H9 (cell line): Measurements from ENCODE around the gene RPL37. TPM values are rescaled to one million over a fixed set of nuclear protein-coding genes. Genes with fewer than 3 reads are reported as not detected.

Experiments
- DNase-seq: peaks from one replicate; pipeline ENCODE4 v3.0.0-alpha.2; 2017
- H2AFZ ChIP-seq: one replicate; pipeline ENCODE4 v1.6.1; 2013; ENCODE audit warnings: mild to moderate bottlenecking, low read length, control low read depth, moderate library complexity
- H2AK5ac ChIP-seq: 2 replicates; pipeline ENCODE4 v1.6.1; 2013; ENCODE audit warnings: low read length, control low read depth, mixed read lengths; ENCODE audit not compliant: insufficient read length
- H2BK120ac ChIP-seq: one replicate; pipeline ENCODE4 v1.6.1; 2013; ENCODE audit warnings: low read depth, mild to moderate bottlenecking, low read length, control low read depth, inconsistent platforms; ENCODE audit not compliant: poor library complexity, severe bottlenecking
- H2BK12ac ChIP-seq: 2 replicates; pipeline ENCODE4 v1.6.1; 2013; ENCODE audit warnings: low read length, control low read depth, mixed read lengths, low read depth; ENCODE audit not compliant: insufficient read length
- H2BK15ac ChIP-seq: 2 replicates; pipeline ENCODE4 v1.6.1; 2013; ENCODE audit warnings: low read depth, low read length, control low read depth
- H2BK20ac ChIP-seq: one replicate; pipeline ENCODE4 v1.6.1; 2013; ENCODE audit warnings: low read depth, mild to moderate bottlenecking, low read length, control low read depth, inconsistent platforms; ENCODE audit not compliant: poor library complexity, severe bottlenecking
- H2BK5ac ChIP-seq: 2 replicates; pipeline ENCODE4 v1.6.1; 2013; ENCODE audit warnings: low read length, control low read depth, mixed read lengths; ENCODE audit not compliant: insufficient read length
- H3K14ac ChIP-seq: 2 replicates; pipeline ENCODE4 v1.6.1; 2013; ENCODE audit warnings: low read length, control low read depth; ENCODE audit not compliant: insufficient read depth
- H3K18ac ChIP-seq: 2 replicates; pipeline ENCODE4 v1.6.1; 2013; ENCODE audit warnings: low read depth, mild to moderate bottlenecking, mixed read lengths, low read length, control low read depth; ENCODE audit not compliant: insufficient read length
- H3K23ac ChIP-seq: 2 replicates; pipeline ENCODE4 v1.6.1; 2013; ENCODE audit warnings: low read length, control low read depth, mixed read lengths, low read depth; ENCODE audit not compliant: insufficient read length
- H3K23me2 ChIP-seq: 2 replicates; pipeline ENCODE4 v1.6.1; 2013; ENCODE audit warnings: low read depth, mild to moderate bottlenecking, mixed read lengths, low read length, control low read depth; ENCODE audit not compliant: insufficient read length, poor library complexity, severe bottlenecking
- H3K27ac ChIP-seq: 2 replicates; pipeline ENCODE4 v1.5.1; 2013; ENCODE audit warnings: low read length, control low read depth, mixed read lengths, low read depth; ENCODE audit not compliant: insufficient read length
- H3K27me3 ChIP-seq: 2 replicates; pipeline ENCODE4 v1.6.1; 2013; ENCODE audit warnings: low read length, control low read depth, inconsistent platforms; ENCODE audit not compliant: insufficient read depth
- H3K4ac ChIP-seq: 2 replicates; pipeline ENCODE4 v1.6.1; 2013; ENCODE audit warnings: low read depth, mild to moderate bottlenecking, control low read depth, inconsistent platforms, low read length, moderate library complexity
- H3K4me1 ChIP-seq: 2 replicates; pipeline ENCODE4 v1.6.1; 2013; ENCODE audit warnings: low read length, control low read depth, inconsistent platforms; ENCODE audit not compliant: insufficient read depth
- H3K4me2 ChIP-seq: 2 replicates; pipeline ENCODE4 v1.6.1; 2013; ENCODE audit warnings: low read length, control low read depth, mixed read lengths; ENCODE audit not compliant: insufficient read length, insufficient read depth
- H3K56ac ChIP-seq: 2 replicates; pipeline ENCODE4 v1.6.1; 2013; ENCODE audit warnings: low read depth, mild to moderate bottlenecking, mixed read lengths, low read length, control low read depth; ENCODE audit not compliant: insufficient read length
- H3K79me1 ChIP-seq: 2 replicates; pipeline ENCODE4 v1.6.1; 2013; ENCODE audit warnings: low read depth, mild to moderate bottlenecking, moderate library complexity, low read length, control low read depth, inconsistent platforms; ENCODE audit not compliant: insufficient read depth, poor library complexity, severe bottlenecking
- H3K79me2 ChIP-seq: 2 replicates; pipeline ENCODE4 v1.6.1; 2013; ENCODE audit warnings: low read length, control low read depth, inconsistent platforms; ENCODE audit not compliant: insufficient read depth
- H3K9ac ChIP-seq: 2 replicates; pipeline ENCODE4 v1.6.1; 2013; ENCODE audit warnings: low read length, control low read depth, mixed read lengths; ENCODE audit not compliant: insufficient read length; ENCODE audit errors: extremely low read depth
- H3K9me3 ChIP-seq: one replicate; pipeline ENCODE4 v1.6.1; 2013; ENCODE audit warnings: low read depth, low read length, inconsistent platforms; ENCODE audit not compliant: control insufficient read depth
- H3T11ph ChIP-seq: one replicate; pipeline ENCODE4 v1.6.1; 2013; ENCODE audit warnings: mild to moderate bottlenecking, low read length, control low read depth, inconsistent platforms
- H4K20me1 ChIP-seq: one replicate; pipeline ENCODE4 v1.6.1; 2013; ENCODE audit not compliant: control insufficient read depth, insufficient read length, insufficient read depth
- H4K5ac ChIP-seq: 2 replicates; pipeline ENCODE4 v1.6.1; 2013; ENCODE audit warnings: low read depth, mild to moderate bottlenecking, mixed read lengths, low read length, control low read depth; ENCODE audit not compliant: insufficient read length
- H4K8ac ChIP-seq: replicated peaks from 2 replicates; pipeline ENCODE4 v1.6.1; 2013; ENCODE audit warnings: low read length, control low read depth, mixed read lengths, low read depth; ENCODE audit not compliant: insufficient read length
- H4K91ac ChIP-seq: 2 replicates; pipeline ENCODE4 v1.6.1; 2013; ENCODE audit warnings: low read depth, mild to moderate bottlenecking, moderate library complexity, mixed read lengths, low read length, control low read depth; ENCODE audit not compliant: insufficient read length
- H3K27ac Mint-ChIP-seq, 3 experiments: 2 replicates in 2 of 3; 3 replicates in 1 of 3; pipeline ENCODE4 v1.8.0; 2020 to 2021; ENCODE audit warnings: mixed read lengths in 3 of 3, mild to moderate bottlenecking in 1 of 3, moderate library complexity in 1 of 3
- H3K27me3 Mint-ChIP-seq: 2 replicates; pipeline ENCODE4 v1.8.0; 2021; ENCODE audit warnings: low read depth, mild to moderate bottlenecking, moderate library complexity, mixed read lengths
- H3K36me3 Mint-ChIP-seq, 3 experiments: 2 replicates in 2 of 3; 3 replicates in 1 of 3; pipeline ENCODE4 v1.8.0; 2020 to 2021; ENCODE audit warnings: low read depth in 3 of 3, mixed read lengths in 3 of 3; ENCODE audit not compliant: insufficient read depth in 1 of 3
- H3K4me1 Mint-ChIP-seq, 2 experiments: 2 replicates each; pipeline ENCODE4 v1.8.0; 2020; ENCODE audit warnings: mixed read lengths in 2 of 2
- H3K4me3 Mint-ChIP-seq, 2 experiments: 2 replicates in 1 of 2; 3 replicates in 1 of 2; pipeline ENCODE4 v1.8.0; 2020 to 2021; ENCODE audit warnings: mild to moderate bottlenecking in 2 of 2, mixed read lengths in 2 of 2, moderate library complexity in 1 of 2
- H3K9me3 Mint-ChIP-seq, 2 experiments: 2 replicates in 1 of 2; 3 replicates in 1 of 2; pipeline ENCODE4 v1.8.0; 2020; ENCODE audit warnings: mild to moderate bottlenecking in 2 of 2, mixed read lengths in 2 of 2, moderate library complexity in 1 of 2
- WGBS: extraction: QIAGEN DNeasy Blood & Tissue Kit; methylation state at CpG from one replicate; pipeline ENCODE4 v1.1.7; 2013; ENCODE audit warnings: missing lambda C conversion rate, low lambda C conversion rate, mixed read lengths; ENCODE audit not compliant: insufficient read length; ENCODE audit errors: extremely low coverage; 5-methylcytosine and 5-hydroxymethylcytosine counted together
- total RNA-seq: library from RNA; stranded (reverse); gene quantifications from 2 replicates; pipeline ENCODE4 v1.2.1, GENCODE V29; 2021
- TF ChIP-seq, protein P1 (sequence below): fragments of 200-600 bp; sonication (generic); conservative IDR thresholded peaks from 3 replicates; pipeline ENCODE4 v1.8.0; 2021; ENCODE audit warnings: antibody characterized with exemption, mild to moderate bottlenecking

Gene RPL37
- total RNA-seq, 1 experiment from 2014 or later, result 1,735 TPM

GRCh38 chr5:40799258-40799657 is 35.8 kb downstream of the RPL37 start:
- no peak overlapping the region for H2BK12ac ChIP-seq
- peaks cover 9% of the 10 kb centered on the region for H3K23me2 ChIP-seq
- H2BK15ac ChIP-seq, result no peak overlapping the region
- DNase-seq, result no peak
- no peaks in the 10 kb centered on the region for H3K27me3 ChIP-seq
- TF ChIP-seq, protein P1, sequence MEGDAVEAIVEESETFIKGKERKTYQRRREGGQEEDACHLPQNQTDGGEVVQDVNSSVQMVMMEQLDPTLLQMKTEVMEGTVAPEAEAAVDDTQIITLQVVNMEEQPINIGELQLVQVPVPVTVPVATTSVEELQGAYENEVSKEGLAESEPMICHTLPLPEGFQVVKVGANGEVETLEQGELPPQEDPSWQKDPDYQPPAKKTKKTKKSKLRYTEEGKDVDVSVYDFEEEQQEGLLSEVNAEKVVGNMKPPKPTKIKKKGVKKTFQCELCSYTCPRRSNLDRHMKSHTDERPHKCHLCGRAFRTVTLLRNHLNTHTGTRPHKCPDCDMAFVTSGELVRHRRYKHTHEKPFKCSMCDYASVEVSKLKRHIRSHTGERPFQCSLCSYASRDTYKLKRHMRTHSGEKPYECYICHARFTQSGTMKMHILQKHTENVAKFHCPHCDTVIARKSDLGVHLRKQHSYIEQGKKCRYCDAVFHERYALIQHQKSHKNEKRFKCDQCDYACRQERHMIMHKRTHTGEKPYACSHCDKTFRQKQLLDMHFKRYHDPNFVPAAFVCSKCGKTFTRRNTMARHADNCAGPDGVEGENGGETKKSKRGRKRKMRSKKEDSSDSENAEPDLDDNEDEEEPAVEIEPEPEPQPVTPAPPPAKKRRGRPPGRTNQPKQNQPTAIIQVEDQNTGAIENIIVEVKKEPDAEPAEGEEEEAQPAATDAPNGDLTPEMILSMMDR, result no peak
- peaks cover 6% of the 10 kb centered on the region; the same call in 1 of the 2 replicates for H3K27me3 Mint-ChIP-seq
- H2AFZ ChIP-seq, result no peak overlapping the region
- H4K5ac ChIP-seq, result no peak overlapping the region
- no peak overlapping the region for H4K8ac ChIP-seq
- H3K9ac ChIP-seq, result no peak overlapping the region
- no peaks in the 10 kb centered on the region for H4K20me1 ChIP-seq
- no peak overlapping the region for H3K23ac ChIP-seq
- H3K36me3 Mint-ChIP-seq, result peaks cover 9 to 17% (median 13%) of the 10 kb centered on the region in 3 experiments
- no peak overlapping the region for H3T11ph ChIP-seq
- no peak overlapping the region for H3K14ac ChIP-seq
- H3K27ac ChIP-seq, result no peak overlapping the region
- no peak overlapping the region for H2BK20ac ChIP-seq
- no peak overlapping the region for H2BK120ac ChIP-seq
- H3K9me3 Mint-ChIP-seq, result peaks cover 0 to 2% of the 10 kb centered on the region in 2 experiments; a peak in 1 of 5 replicates
- peak overlapping the region; percentile 87 to 90 for H3K4me3 Mint-ChIP-seq
- H3K27ac Mint-ChIP-seq, result no peak overlapping the region
- no peak overlapping the region for H3K18ac ChIP-seq
- H3K4me1 ChIP-seq, result no peaks in the 10 kb centered on the region; the same call in 1 of the 2 replicates
- peaks cover 25% of the 10 kb centered on the region; the same call in 1 of the 2 replicates for H3K79me2 ChIP-seq
- no peaks in the 10 kb centered on the region for H3K79me1 ChIP-seq
- no peak overlapping the region for H2BK5ac ChIP-seq
- no peaks in the 10 kb centered on the region for H3K9me3 ChIP-seq
- H4K91ac ChIP-seq, result no peak overlapping the region
- H2AK5ac ChIP-seq, result no peak overlapping the region
- peaks cover 16 to 26% of the 10 kb centered on the region in 2 experiments for H3K4me1 Mint-ChIP-seq
- no peak overlapping the region for H3K4ac ChIP-seq
- WGBS, result no CpG with 5 or more reads among the region's 1 CpG
- H3K56ac ChIP-seq, result no peak overlapping the region
- H3K4me2 ChIP-seq, result peak overlapping the region; percentile 54
